Heart right ventricle (tissue), 16 donors: Measurements from ENCODE around the gene DNPEP. TPM values are rescaled to one million over a fixed set of nuclear protein-coding genes. Genes with fewer than 3 reads are reported as not detected.
A peak's percentile ranks its signal among the peaks of the same experiment; 100 is the strongest.

Experiments
- ATAC-seq, 8 donors: fragments of 200-7000 bp; cut with Tn5 transposase; one replicate each; pipeline ENCODE4 v1.9.1; 2020; ENCODE audit warnings: mild to moderate bottlenecking in 8 of 8, moderate library complexity in 8 of 8, moderate number of reproducible peaks in 1 of 8
- DNase-seq, 2 donors: peaks; one replicate each; pipeline ENCODE4 v3.0.0-alpha.2; 2020
- H3K27ac ChIP-seq, 10 donors: fragments of 200-600 bp; sonication (generic) in 2 of 10; one replicate each; pipeline versions ENCODE4 v1.5.0 to v1.8.0; 2020 to 2022; ENCODE audit warnings: mild to moderate bottlenecking in 3 of 10
- H3K27me3 ChIP-seq, 7 donors: fragments of 200-600 bp; one replicate each; pipeline ENCODE4 v1.8.0; 2021 to 2022; ENCODE audit warnings: mild to moderate bottlenecking in 2 of 7
- H3K36me3 ChIP-seq, 9 donors: fragments of 200-600 bp; sonication (generic) in 1 of 9; one replicate each; pipeline versions ENCODE4 v1.5.0 to v1.8.0; 2020 to 2022; ENCODE audit warnings: mild to moderate bottlenecking in 2 of 9
- H3K4me1 ChIP-seq, 9 donors: fragments of 200-600 bp; sonication (generic) in 1 of 9; one replicate each; pipeline versions ENCODE4 v1.5.0 to v1.8.0; 2020 to 2022; ENCODE audit warnings: mild to moderate bottlenecking in 4 of 9
- H3K4me3 ChIP-seq, 10 donors: fragments of 200-600 bp; sonication (generic) in 2 of 10; one replicate each; pipeline versions ENCODE4 v1.5.0 to v1.8.0; 2020 to 2022; ENCODE audit warnings: mild to moderate bottlenecking in 7 of 10, moderate library complexity in 2 of 10
- H3K9me3 ChIP-seq, 11 donors: fragments of 200-600 bp in 10 of 11; sonication (generic) in 2 of 11; one replicate each; pipeline versions ENCODE4 v1.5.0 to v1.8.0; 2013 to 2022; ENCODE audit warnings: mild to moderate bottlenecking in 2 of 11, control low read depth in 1 of 11, moderate library complexity in 1 of 11
- WGBS, 2 donors: extraction: QIAGEN DNeasy Blood & Tissue Kit; methylation state at CpG; one replicate each; pipeline ENCODE4 v1.1.7; 2013; ENCODE audit warnings: inconsistent platforms in 1 of 2; 5-methylcytosine and 5-hydroxymethylcytosine counted together
- intact Hi-C, 10 donors: fragments of 100-400 bp; cut with DNase I; formaldehyde crosslinking; loops; one replicate each; pipeline versions ENCODE4 v1.11.1 to v1.14.2; 2022
- polyA plus RNA-seq, 2 donors: library from polyadenylated mRNA; stranded (reverse); fragments of 200-250 nt; gene quantifications; one replicate each; pipeline ENCODE4 v1.2.3, GENCODE V29; 2013
- total RNA-seq, 10 donors: library from RNA; stranded (reverse); fragmentation: NEBNext Ultra II Directional in 3 of 10; extraction: Animal tissue kit (Norgen Biotek cat#: 25700) in 3 of 10; gene quantifications; one replicate each; pipeline versions ENCODE4 v1.2.1 to v1.2.4, GENCODE V29; 2021 to 2023
- TF ChIP-seq, protein P1 (sequence below), 9 donors: fragments of 200-600 bp; sonication (generic) in 2 of 9; IDR thresholded peaks; one replicate each; pipeline versions ENCODE4 v1.5.0 to v1.8.0; 2021 to 2022; ENCODE audit warnings: antibody characterized with exemption in 9 of 9, mild to moderate bottlenecking in 5 of 9, moderate library complexity in 1 of 9
- donor health status: Arrhythmogenic right ventricular cardiomyopathy.
- donor health status: ischemic (EF 13 %, LVEDD 7.1; RV severe dilation, severe dysfunction).
- donor health status: healthy with polysubstance abuse.
- donor health status: DM: no; HTN: yes; CAD: no.
- donor health status: DM: no; HTN: no; CAD: no.
- donor health status: ischemic (EF 25% LVEDD 6.9; RV normal size, moderate dysfunction).
- donor health status: ischemic (EF 25% LVEDD 5.7; RV mildly dilated, moderate dysfunction).
- donor health status: healthy.
- donor health status: DM: yes; HTN: yes; CAD: no.
- donor health status: Ischemic cardiomyopathy.
- donor health status: ischemic (EF 35%, LVEDD 5.7; RV mildly dilated, moderate dysfunction).
- donor health status: nonischemic (EF 11% LVEDD 7.7; RV severe dilation, severe dysfunction).
- donor health status: DM: yes; HTN: yes; CAD: no.
- donor health status: PGD.
- donor health status: ischemic (EF 29% LVEDD 5.4; RV normal size, mild dysfunction).
- donor health status: nonischemic (EF 23%, LVEDD 6.1; RV moderate dilation, normal function).

DNPEP gene
- total and polyA plus RNA-seq, 12 donors: 56.1 to 110 (median 71.2) TPM

DNA sequence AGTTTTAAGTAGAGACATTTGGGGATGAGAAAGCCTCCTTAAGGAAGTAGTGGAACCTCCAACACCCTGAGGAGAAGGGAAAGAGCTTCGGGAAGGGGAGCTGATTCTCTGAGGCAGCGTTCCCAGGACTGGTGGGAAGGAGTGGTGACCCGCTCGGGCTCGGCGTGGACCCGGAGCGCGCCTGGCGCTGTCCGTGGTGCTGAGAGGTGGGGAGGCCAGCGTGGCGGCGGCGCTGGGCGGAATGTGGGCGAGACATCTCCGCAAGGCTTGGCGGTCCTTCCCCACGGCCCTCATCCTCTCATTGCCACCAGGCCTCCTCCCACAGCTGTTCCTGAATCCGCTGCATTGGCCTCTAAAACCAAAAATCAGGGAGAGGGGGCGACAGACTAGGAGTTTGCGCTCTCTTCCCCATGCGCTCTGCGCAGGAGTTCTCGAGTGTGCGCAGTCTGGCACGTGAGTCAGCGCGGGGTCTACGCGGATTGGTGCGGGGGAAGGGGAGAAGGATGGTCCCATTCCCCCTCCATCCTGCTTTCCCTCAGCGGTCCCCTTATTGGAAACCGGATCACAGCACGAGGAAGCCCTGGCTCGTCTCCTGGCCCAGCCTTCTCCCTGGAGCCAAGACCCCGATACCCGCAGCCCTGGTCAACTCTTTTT, 56.0 kb downstream of the DNPEP start:
- WGBS, 2 donors: 8% methylated on average over 35 to 39 of the region's 39 CpGs
- H3K4me1 ChIP-seq: peaks cover 0 to 7% (median 0%) of the 10 kb centered on the region in 9 donors
- H3K27ac ChIP-seq: no peak overlapping the region
- H3K36me3 ChIP-seq: no peaks in the 10 kb centered on the region
- ATAC-seq: peak in 6 of 8 donors; percentile 65 to 83 (median 76)
- H3K9me3 ChIP-seq: peaks cover 0 to 12% (median 0%) of the 10 kb centered on the region in 11 donors
- TF ChIP-seq, protein P1, sequence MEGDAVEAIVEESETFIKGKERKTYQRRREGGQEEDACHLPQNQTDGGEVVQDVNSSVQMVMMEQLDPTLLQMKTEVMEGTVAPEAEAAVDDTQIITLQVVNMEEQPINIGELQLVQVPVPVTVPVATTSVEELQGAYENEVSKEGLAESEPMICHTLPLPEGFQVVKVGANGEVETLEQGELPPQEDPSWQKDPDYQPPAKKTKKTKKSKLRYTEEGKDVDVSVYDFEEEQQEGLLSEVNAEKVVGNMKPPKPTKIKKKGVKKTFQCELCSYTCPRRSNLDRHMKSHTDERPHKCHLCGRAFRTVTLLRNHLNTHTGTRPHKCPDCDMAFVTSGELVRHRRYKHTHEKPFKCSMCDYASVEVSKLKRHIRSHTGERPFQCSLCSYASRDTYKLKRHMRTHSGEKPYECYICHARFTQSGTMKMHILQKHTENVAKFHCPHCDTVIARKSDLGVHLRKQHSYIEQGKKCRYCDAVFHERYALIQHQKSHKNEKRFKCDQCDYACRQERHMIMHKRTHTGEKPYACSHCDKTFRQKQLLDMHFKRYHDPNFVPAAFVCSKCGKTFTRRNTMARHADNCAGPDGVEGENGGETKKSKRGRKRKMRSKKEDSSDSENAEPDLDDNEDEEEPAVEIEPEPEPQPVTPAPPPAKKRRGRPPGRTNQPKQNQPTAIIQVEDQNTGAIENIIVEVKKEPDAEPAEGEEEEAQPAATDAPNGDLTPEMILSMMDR (IDR thresholded peaks at IDR 0.05): no peak
- DNase-seq: peak; percentile 13 to 40
- H3K4me3 ChIP-seq: no peak overlapping the region
- intact Hi-C loops: no loop called here
- peaks cover 0 to 88% (median 63%) of the 10 kb centered on the region in 7 donors for H3K27me3 ChIP-seq

DNA sequence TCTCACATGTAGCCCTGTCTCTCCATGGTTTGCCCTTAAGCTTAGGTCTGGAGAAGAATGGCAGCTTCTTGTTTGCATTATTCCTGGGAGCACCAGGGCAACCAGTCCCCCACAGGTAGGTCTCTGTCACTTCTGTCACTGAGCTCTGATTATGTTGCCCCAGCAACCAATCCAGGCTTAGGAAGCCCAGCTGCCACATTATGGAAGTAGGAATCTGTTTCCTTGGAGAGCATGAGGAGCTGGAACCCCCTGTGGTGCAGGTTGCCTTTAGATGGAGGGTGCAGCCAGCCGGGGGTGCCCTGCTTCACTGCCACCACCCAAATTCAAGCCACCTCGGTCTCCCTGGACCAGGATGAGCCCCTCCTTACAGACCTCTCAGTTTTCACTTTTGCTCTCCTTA, 60.0 kb downstream of the DNPEP start:
- H3K4me1 ChIP-seq: peaks cover 0 to 7% (median 0%) of the 10 kb centered on the region in 9 donors
- no peak overlapping the region for H3K4me3 ChIP-seq
- DNase-seq: no peak
- no peak for ATAC-seq
- no peaks in the 10 kb centered on the region for H3K36me3 ChIP-seq
- TF ChIP-seq, protein P1 (IDR thresholded peaks at IDR 0.05): no peak
- 49 to 55% methylated on average over 2 of the region's 2 CpGs for WGBS, 2 donors
- H3K27ac ChIP-seq: no peak overlapping the region
- H3K9me3 ChIP-seq: no peaks in the 10 kb centered on the region
- H3K27me3 ChIP-seq: peaks cover 0 to 84% (median 49%) of the 10 kb centered on the region in 7 donors
- intact Hi-C loops: no loop called here

DNA sequence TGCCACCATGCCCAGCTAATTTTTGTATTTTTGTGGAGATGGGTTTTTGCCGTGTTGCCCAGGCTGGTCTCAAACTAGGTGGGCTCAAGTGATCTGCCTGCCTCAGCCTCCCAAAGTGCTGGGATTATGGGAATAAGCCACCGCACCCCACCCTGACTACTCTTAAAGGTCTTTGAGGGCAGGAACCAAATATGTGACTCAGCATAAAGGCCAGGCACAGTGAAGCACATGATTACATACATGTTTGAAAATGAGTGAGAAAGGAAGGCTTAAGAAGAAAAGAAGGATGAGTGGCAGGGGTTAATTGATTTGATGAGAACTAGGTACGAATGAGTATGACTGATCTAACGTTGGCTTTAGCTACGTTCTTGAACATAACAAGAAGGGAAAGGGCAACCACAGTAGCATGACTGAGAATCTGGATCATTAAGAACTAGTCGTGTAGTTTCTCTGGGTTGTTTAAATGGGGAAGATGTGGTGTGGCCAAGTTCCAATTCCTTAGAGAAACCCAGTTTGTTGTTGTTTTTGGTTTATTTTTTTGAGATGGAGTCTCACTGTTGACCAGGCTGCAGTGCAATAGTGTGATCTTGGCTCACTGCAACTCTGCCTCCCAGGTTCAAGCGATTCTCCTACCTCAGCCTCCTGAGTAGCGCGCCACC, 61.9 kb downstream of the DNPEP start:
- Histone ChIP-seq H3K27ac (no peak overlapping the region), H3K27me3 (peaks cover 0 to 81% (median 37%) of the 10 kb centered on the region in 7 donors), H3K4me3 (no peak overlapping the region), H3K36me3 (no peaks in the 10 kb centered on the region), H3K9me3 (no peaks in the 10 kb centered on the region), H3K4me1 (no peaks in the 10 kb centered on the region)
- TF ChIP-seq, protein P1 (IDR thresholded peaks at IDR 0.05): no peak
- no peak for DNase-seq
- WGBS, 2 donors: 69 to 73% methylated on average over 9 of the region's 9 CpGs
- intact Hi-C loops: no loop called here
- no peak for ATAC-seq

DNA sequence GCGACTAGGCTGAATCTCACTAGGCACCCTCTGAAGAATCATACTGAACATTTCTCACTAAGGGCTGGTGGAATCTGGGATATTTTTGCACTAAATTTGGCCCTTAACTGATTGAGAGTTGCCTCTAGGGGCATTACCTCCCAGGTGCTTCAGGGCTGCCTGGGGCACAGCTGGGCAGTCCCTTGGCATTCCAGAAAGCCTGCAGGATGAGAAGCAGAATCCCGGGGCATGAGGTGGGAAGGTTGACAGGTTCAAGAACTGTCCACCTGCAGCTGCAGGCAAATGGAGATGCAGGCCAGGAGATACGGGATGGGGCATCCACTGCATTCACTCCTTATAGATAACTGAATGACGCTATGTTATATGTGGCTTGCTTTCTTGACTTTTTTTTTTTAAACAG, 62.6 kb downstream of the DNPEP start:
- TF ChIP-seq, protein P1 (IDR thresholded peaks at IDR 0.05): no peak
- 77 to 81% methylated on average over 4 of the region's 4 CpGs for WGBS, 2 donors
- ATAC-seq (no peak), DNase-seq (no peak)
- H3K4me3 ChIP-seq: no peak overlapping the region
- intact Hi-C loops: no loop called here
- peaks cover 0 to 79% (median 31%) of the 10 kb centered on the region in 7 donors for H3K27me3 ChIP-seq
- no peaks in the 10 kb centered on the region for H3K4me1 ChIP-seq
- no peaks in the 10 kb centered on the region for H3K9me3 ChIP-seq
- H3K36me3 ChIP-seq: no peaks in the 10 kb centered on the region
- H3K27ac ChIP-seq: no peak overlapping the region
